H1 (cell line): ENCODE data around the gene SORBS1. TPM values are rescaled to one million over a fixed set of nuclear protein-coding genes. Genes with fewer than 3 reads are reported as not detected.

ENCODE experiments used
- CTCF ChIA-PET: fragments of 300-600 bp; sonication (Branson Sonifier 250); formaldehyde crosslinking; loops from one replicate; lab custom pipeline; 2021; ENCODE audit not compliant: partially characterized antibody; lab: Charles Lee
- POLR2A ChIA-PET: fragments of 300-600 bp; sonication (Branson Sonifier 250); formaldehyde crosslinking; loops from one replicate; lab custom pipeline; 2021; ENCODE audit warnings: inconsistent platforms; ENCODE audit not compliant: partially characterized antibody; lab: Charles Lee
- DNase-seq, 2 experiments: peaks; one replicate each; pipeline versions ENCODE4 v3.0.0 to v3.0.0-alpha.2; 2010 to 2022; ENCODE audit warnings: low spot score in 2 of 2, low read depth in 1 of 2, mixed read lengths in 1 of 2
- FAIRE-seq: peaks from 2 replicates; lab custom pipeline; 2011; peaks lifted over from hg19 to GRCh38; lab: Jason Lieb, UNC
- H2AFZ ChIP-seq: 2 replicates; pipeline ENCODE4 v1.8.1; 2012; ENCODE audit warnings: low read length, inconsistent platforms
- H2AK5ac ChIP-seq: 2 replicates; pipeline ENCODE4 v1.6.1; 2013; ENCODE audit warnings: low read depth, low read length
- H2BK120ac ChIP-seq: replicated peaks from 2 replicates; pipeline ENCODE3; 2013; ENCODE audit warnings: low read depth, low read length, inconsistent platforms
- H2BK12ac ChIP-seq: 2 replicates; pipeline ENCODE4 v1.6.1; 2013; ENCODE audit warnings: low read depth, low read length
- H2BK15ac ChIP-seq: 2 replicates; pipeline ENCODE4 v1.6.1; 2013; ENCODE audit warnings: low read length
- H2BK20ac ChIP-seq: 2 replicates; pipeline ENCODE4 v1.6.1; 2013; ENCODE audit warnings: low read length
- H2BK5ac ChIP-seq: 2 replicates; pipeline ENCODE4 v1.6.1; 2013; ENCODE audit warnings: low read depth, low read length
- H3K14ac ChIP-seq: 2 replicates; pipeline ENCODE4 v1.6.1; 2013; ENCODE audit warnings: inconsistent platforms; ENCODE audit not compliant: insufficient read length
- H3K18ac ChIP-seq: 2 replicates; pipeline ENCODE4 v1.6.1; 2013; ENCODE audit warnings: low read length; ENCODE audit errors: extremely low read depth
- H3K23ac ChIP-seq: 2 replicates; pipeline ENCODE4 v1.6.1; 2013; ENCODE audit warnings: inconsistent platforms; ENCODE audit not compliant: insufficient read length
- H3K23me2 ChIP-seq: 2 replicates; pipeline ENCODE4 v1.6.1; 2013; ENCODE audit warnings: low read depth, low read length
- H3K27ac ChIP-seq: 2 replicates; pipeline ENCODE4 v1.6.1; 2011; ENCODE audit warnings: low read depth, low read length, inconsistent platforms
- H3K27me3 ChIP-seq, 4 experiments: replicated peaks in 1 of 4; 1 replicate in 1 of 4; 2 replicates in 3 of 4; pipeline versions ENCODE4 v1.6.1 to v1.8.1; 2011 to 2013; ENCODE audit warnings: low read length in 3 of 4, mild to moderate bottlenecking in 3 of 4, inconsistent platforms in 2 of 4, mixed read lengths in 2 of 4, moderate library complexity in 1 of 4; ENCODE audit not compliant: control insufficient read depth in 3 of 4, insufficient read depth in 3 of 4; ENCODE audit errors: extremely low read depth in 1 of 4
- H3K36me3 ChIP-seq, 4 experiments: 2 replicates each; pipeline versions ENCODE4 v1.6.1 to v1.8.1; 2011 to 2013; ENCODE audit warnings: mild to moderate bottlenecking in 4 of 4, low read length in 3 of 4, moderate library complexity in 2 of 4, control low read depth in 1 of 4, inconsistent platforms in 1 of 4; ENCODE audit not compliant: insufficient read depth in 4 of 4, control insufficient read depth in 2 of 4
- H3K4ac ChIP-seq: replicated peaks from 2 replicates; pipeline ENCODE3; 2013; ENCODE audit warnings: low read length, low read depth, mixed read lengths, inconsistent platforms; ENCODE audit not compliant: insufficient read length
- H3K4me1 ChIP-seq, 4 experiments: replicated peaks in 1 of 4; 1 replicate in 1 of 4; 2 replicates in 3 of 4; pipeline versions ENCODE4 v1.6.1 to v1.8.1; 2011 to 2013; ENCODE audit warnings: low read length in 3 of 4, inconsistent platforms in 2 of 4, mixed read lengths in 1 of 4; ENCODE audit not compliant: insufficient read depth in 4 of 4, control insufficient read depth in 3 of 4
- H3K4me2 ChIP-seq, 2 experiments: 2 replicates each; pipeline versions ENCODE4 v1.6.1 to v1.8.1; 2011 to 2013; ENCODE audit warnings: low read depth in 2 of 2, low read length in 2 of 2, control low read depth in 1 of 2, inconsistent platforms in 1 of 2, mild to moderate bottlenecking in 1 of 2; ENCODE audit not compliant: insufficient read depth in 1 of 2
- H3K4me3 ChIP-seq, 4 experiments: fragments of 200-600, 300-600 bp in 1 of 4; sonication (generic), shearing (Covaris generic), sonication (Bioruptor Twin) in 1 of 4; 2 replicates each; pipeline versions ENCODE4 v1.5.1 to v1.8.1; 2011 to 2016; ENCODE audit warnings: low read length in 4 of 4, low read depth in 3 of 4, control low read depth in 2 of 4, inconsistent platforms in 2 of 4, mild to moderate bottlenecking in 2 of 4, mixed read lengths in 1 of 4, moderate library complexity in 1 of 4; ENCODE audit not compliant: insufficient read depth in 2 of 4; ENCODE audit errors: extremely low read depth in 1 of 4
- H3K56ac ChIP-seq: replicated peaks from 2 replicates; pipeline ENCODE3; 2013; ENCODE audit warnings: low read depth, mild to moderate bottlenecking, mixed read lengths, low read length, inconsistent platforms; ENCODE audit not compliant: insufficient read length
- H3K79me1 ChIP-seq: 2 replicates; pipeline ENCODE4 v1.6.1; 2013; ENCODE audit warnings: low read depth, low read length, control low read depth
- H3K79me2 ChIP-seq, 2 experiments: 2 replicates each; pipeline versions ENCODE4 v1.6.1 to v1.8.1; 2012 to 2013; ENCODE audit warnings: low read length in 2 of 2, mild to moderate bottlenecking in 2 of 2, inconsistent platforms in 1 of 2; ENCODE audit not compliant: insufficient read depth in 2 of 2, control insufficient read depth in 1 of 2
- H3K9ac ChIP-seq, 4 experiments: replicated peaks in 1 of 4; 1 replicate in 1 of 4; 2 replicates in 3 of 4; pipeline versions ENCODE4 v1.6.1 to v1.8.1; 2011 to 2013; ENCODE audit warnings: low read depth in 3 of 4, low read length in 3 of 4, control low read depth in 2 of 4, mild to moderate bottlenecking in 2 of 4, moderate library complexity in 2 of 4, inconsistent platforms in 1 of 4; ENCODE audit errors: extremely low read depth in 1 of 4
- H3K9me3 ChIP-seq, 2 experiments: 2 replicates each; pipeline versions ENCODE4 v1.6.1 to v1.8.1; 2012 to 2013; ENCODE audit warnings: mild to moderate bottlenecking in 2 of 2, moderate library complexity in 2 of 2, control low read depth in 1 of 2, inconsistent platforms in 1 of 2, low read depth in 1 of 2, low read length in 1 of 2, mixed read lengths in 1 of 2; ENCODE audit not compliant: insufficient read depth in 2 of 2
- H4K20me1 ChIP-seq, 2 experiments: replicated peaks in 1 of 2; 2 replicates each; pipeline versions ENCODE3 to v1.8.1; 2011 to 2013; ENCODE audit warnings: inconsistent platforms in 2 of 2, low read length in 2 of 2, mild to moderate bottlenecking in 1 of 2; ENCODE audit not compliant: insufficient read depth in 2 of 2, control insufficient read depth in 1 of 2
- H4K5ac ChIP-seq: 2 replicates; pipeline ENCODE4 v1.6.1; 2013; ENCODE audit warnings: low read length, low read depth, mixed read lengths, inconsistent platforms; ENCODE audit not compliant: insufficient read length
- H4K8ac ChIP-seq: 2 replicates; pipeline ENCODE4 v1.8.0; 2013; ENCODE audit warnings: mild to moderate bottlenecking, moderate library complexity, low read length, inconsistent platforms; ENCODE audit not compliant: insufficient read depth; ENCODE audit errors: extremely low read depth
- H4K91ac ChIP-seq: replicated peaks from 2 replicates; pipeline ENCODE3; 2013; ENCODE audit warnings: low read length, mixed read lengths, inconsistent platforms; ENCODE audit not compliant: insufficient read length
- ASH2L ChIP-seq: fragments of 200-600, 300-600 bp; sonication (generic); IDR thresholded peaks from one replicate; pipeline ENCODE4 v1.7.1; 2017; ENCODE audit warnings: low read length
- CBX5 ChIP-seq: fragments of 300-800, 300-1000 bp; sonication (generic); IDR thresholded peaks from 2 replicates; pipeline ENCODE4 v1.7.1; 2016; ENCODE audit warnings: antibody characterized with exemption, low read length, low read depth
- CHD2 ChIP-seq: IDR thresholded peaks from 2 replicates; pipeline ENCODE4 v1.6.1; 2012; ENCODE audit warnings: low read length, improper control_type of control experiment
- GTF2F1 ChIP-seq: IDR thresholded peaks from 2 replicates; pipeline ENCODE4 v1.6.1; 2012; ENCODE audit warnings: low read depth, low read length, improper control_type of control experiment, borderline replicate concordance
- HDAC6 ChIP-seq: IDR thresholded peaks from one replicate; pipeline ENCODE4 v1.7.1; 2012; ENCODE audit warnings: low read depth, mild to moderate bottlenecking, inconsistent platforms, low read length, moderate library complexity
- NANOG ChIP-seq: IDR thresholded peaks from 2 replicates; pipeline ENCODE4 v1.6.1; 2011; ENCODE audit warnings: low read length, low read depth, mild to moderate bottlenecking, inconsistent platforms; ENCODE audit not compliant: insufficient read depth, poor library complexity, severe bottlenecking
- POU5F1 ChIP-seq: IDR thresholded peaks from 2 replicates; pipeline ENCODE4 v1.6.1; 2011; ENCODE audit warnings: low read depth, mild to moderate bottlenecking, low read length, moderate library complexity
- TAF1 ChIP-seq: IDR thresholded peaks from 2 replicates; pipeline ENCODE4 v1.6.1; 2011; ENCODE audit warnings: mild to moderate bottlenecking, low read depth, low read length
- TEAD4 ChIP-seq: IDR thresholded peaks from 2 replicates; pipeline ENCODE4 v1.6.1; 2012; ENCODE audit warnings: low read depth, low read length, inconsistent platforms, mixed read lengths
- WGBS, 2 experiments: shearing (Covaris generic) in 1 of 2; methylation state at CpG; one replicate each; pipeline versions ENCODE4 v1.1.6 to v1.1.7; 2013 to 2015; ENCODE audit warnings: low lambda C conversion rate in 2 of 2, mixed read lengths in 2 of 2, inconsistent platforms in 1 of 2, low coverage in 1 of 2, missing lambda C conversion rate in 1 of 2; ENCODE audit not compliant: insufficient replicate concordance in 2 of 2, insufficient coverage in 1 of 2, insufficient read length in 1 of 2; ENCODE audit errors: extremely low coverage in 1 of 2, missing lambda C conversion rate in 1 of 2; 5-methylcytosine and 5-hydroxymethylcytosine counted together
- polyA plus RNA-seq, 7 experiments: library from polyadenylated mRNA; depleted of rRNA in 3 of 7; stranded (reverse) in 5 of 7; unstranded in 2 of 7; fragments of >200 nt in 5 of 7; fragments of 200-250 nt in 2 of 7; gene quantifications; 1 replicate in 5 of 7; 2 replicates in 1 of 7; 4 replicates in 1 of 7; pipeline versions ENCODE4 v1.2.1 to v1.2.3, GENCODE V29; 2011 to 2013; ENCODE audit warnings: missing spikeins in 2 of 7, mixed read lengths in 2 of 7
- total RNA-seq: library from RNA; stranded (reverse); fragmentation: NEBNext Ultra II Directional; extraction: Animal tissue kit (Norgen Biotek cat#: 25700); gene quantifications from 2 replicates; pipeline ENCODE4 v1.2.1, GENCODE V29; 2021
- TF ChIP-seq, protein P1 (sequence below): IDR thresholded peaks from 2 replicates; pipeline ENCODE4 v1.6.1; 2011; ENCODE audit warnings: low read length, improper control_type of control experiment
- TF ChIP-seq, protein P2 (sequence below): IDR thresholded peaks from 2 replicates; pipeline ENCODE4 v1.6.1; 2012; ENCODE audit warnings: low read length, inconsistent platforms

The SORBS1 gene
- total and polyA plus RNA-seq, 2 of the 8 experiments (the other 6 are each of a cell fraction or from before 2014, with no cell fraction given), result 16.0 to 35.0 TPM

DNA sequence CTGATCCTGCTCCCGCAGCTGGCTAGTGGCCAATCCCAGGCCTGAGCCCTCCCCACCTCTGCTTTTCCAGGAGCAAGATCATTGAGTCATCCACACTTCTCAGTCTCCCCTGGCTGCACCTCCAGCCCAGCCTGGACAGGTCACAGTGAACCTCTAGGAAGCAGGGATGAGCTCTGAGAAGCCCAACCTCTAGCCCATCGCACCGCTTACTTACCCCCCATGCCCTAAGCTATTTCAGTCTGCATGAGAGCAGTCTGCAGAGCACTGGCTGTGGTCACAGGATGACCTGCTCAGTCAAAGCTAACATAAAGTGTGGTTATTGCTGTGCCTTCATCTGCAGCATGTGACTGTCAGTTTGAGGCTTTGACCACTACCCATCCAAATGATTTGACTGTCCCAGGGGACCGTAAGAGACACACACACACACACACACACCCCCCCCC, 129.2 kb downstream of the SORBS1 start:
- no peak overlapping the region for H2BK120ac ChIP-seq
- ChIA-PET POLR2A (interaction anchor here (0.7 to 1.3 kb wide), 2 partner anchors 12 to 202 kb away, joined by 3 to 4 read pairs; no protein-coding TSS in a partner anchor), CTCF (interaction anchor here (0.7 to 13.9 kb wide), 25 partner anchors 9 to 262 kb away, joined by 3 to 304 read pairs (median 13); partner anchors contain the start of gene TCTN3)
- H3K4ac ChIP-seq, result no peak overlapping the region
- H2BK12ac ChIP-seq, result no peak overlapping the region
- no peak overlapping the region for H2BK15ac ChIP-seq
- no peak overlapping the region for H3K27ac ChIP-seq
- no peak overlapping the region for H2AFZ ChIP-seq
- H3K9me3 ChIP-seq, result no peaks in the 10 kb centered on the region
- no peaks in the 10 kb centered on the region for H4K20me1 ChIP-seq
- H3K18ac ChIP-seq, result no peak overlapping the region
- no peaks in the 10 kb centered on the region for H3K23me2 ChIP-seq
- no peak overlapping the region for H2BK20ac ChIP-seq
- no peak overlapping the region for H3K23ac ChIP-seq
- no peak overlapping the region for H2AK5ac ChIP-seq
- no peak overlapping the region for H4K8ac ChIP-seq
- DNase-seq (no peak), FAIRE-seq (no peak)
- H3K56ac ChIP-seq, result no peak overlapping the region
- no peak overlapping the region for H4K91ac ChIP-seq
- H3K27me3 ChIP-seq, result no peaks in the 10 kb centered on the region
- no peak overlapping the region for H3K4me2 ChIP-seq
- H3K4me3 ChIP-seq, result no peak overlapping the region
- no peaks in the 10 kb centered on the region for H3K79me1 ChIP-seq
- H3K79me2 ChIP-seq, result no peaks in the 10 kb centered on the region
- H4K5ac ChIP-seq, result no peak overlapping the region
- no peak overlapping the region for H3K14ac ChIP-seq
- H3K4me1 ChIP-seq, result peaks cover 0 to 2% (median 0%) of the 10 kb centered on the region in 4 experiments; a peak in 2 of 7 replicates
- WGBS, 2 experiments, result 90% methylated on average over 4 of the region's 4 CpGs; no CpG with 5 or more reads in 1 of the 2 experiments
- H3K9ac ChIP-seq, result no peak overlapping the region
- H3K36me3 ChIP-seq, result peaks cover 0 to 8% (median 3%) of the 10 kb centered on the region in 4 experiments; a peak in 4 of 8 replicates
- H2BK5ac ChIP-seq, result no peak overlapping the region
- no peak for TF ChIP-seq HDAC6
- TF ChIP-seq POU5F1, result no peak
- TF ChIP-seq TAF1, result no peak
- TF ChIP-seq GTF2F1, result no peak
- no peak for TF ChIP-seq CBX5
- no peak for TF ChIP-seq CHD2
- TF ChIP-seq, protein P1, sequence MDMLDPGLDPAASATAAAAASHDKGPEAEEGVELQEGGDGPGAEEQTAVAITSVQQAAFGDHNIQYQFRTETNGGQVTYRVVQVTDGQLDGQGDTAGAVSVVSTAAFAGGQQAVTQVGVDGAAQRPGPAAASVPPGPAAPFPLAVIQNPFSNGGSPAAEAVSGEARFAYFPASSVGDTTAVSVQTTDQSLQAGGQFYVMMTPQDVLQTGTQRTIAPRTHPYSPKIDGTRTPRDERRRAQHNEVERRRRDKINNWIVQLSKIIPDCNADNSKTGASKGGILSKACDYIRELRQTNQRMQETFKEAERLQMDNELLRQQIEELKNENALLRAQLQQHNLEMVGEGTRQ, result no peak
- TF ChIP-seq NANOG, result no peak
- no peak for TF ChIP-seq TEAD4
- no peak for TF ChIP-seq ASH2L
- TF ChIP-seq, protein P2, sequence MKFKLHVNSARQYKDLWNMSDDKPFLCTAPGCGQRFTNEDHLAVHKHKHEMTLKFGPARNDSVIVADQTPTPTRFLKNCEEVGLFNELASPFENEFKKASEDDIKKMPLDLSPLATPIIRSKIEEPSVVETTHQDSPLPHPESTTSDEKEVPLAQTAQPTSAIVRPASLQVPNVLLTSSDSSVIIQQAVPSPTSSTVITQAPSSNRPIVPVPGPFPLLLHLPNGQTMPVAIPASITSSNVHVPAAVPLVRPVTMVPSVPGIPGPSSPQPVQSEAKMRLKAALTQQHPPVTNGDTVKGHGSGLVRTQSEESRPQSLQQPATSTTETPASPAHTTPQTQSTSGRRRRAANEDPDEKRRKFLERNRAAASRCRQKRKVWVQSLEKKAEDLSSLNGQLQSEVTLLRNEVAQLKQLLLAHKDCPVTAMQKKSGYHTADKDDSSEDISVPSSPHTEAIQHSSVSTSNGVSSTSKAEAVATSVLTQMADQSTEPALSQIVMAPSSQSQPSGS, result no peak
